Endothelial cell of umbilical vein (primary cell): ENCODE results near the gene TAX1BP3. TPM values are rescaled to one million over a fixed set of nuclear protein-coding genes. Genes with fewer than 3 reads are reported as not detected.

ENCODE experiments used
- BruUV-seq: library from RNA; stranded (reverse); fragments of 400-500 nt; replicated peaks from 2 replicates; lab custom pipeline; 2021; lab: Mats Ljungman, UMichigan
- CTCF ChIA-PET: fragments of 300-600, 350-600 bp; sonication (Branson Sonifier 250); formaldehyde crosslinking; loops from one replicate; lab custom pipeline; 2021; ENCODE audit warnings: antibody characterized with exemption, inconsistent platforms; lab: Charles Lee
- POLR2A ChIA-PET: fragments of 300-600, 350-600 bp; sonication (Branson Sonifier 250); formaldehyde crosslinking; loops from one replicate; lab custom pipeline; 2021; ENCODE audit warnings: antibody characterized with exemption, inconsistent platforms; lab: Charles Lee
- DNase-seq: peaks from one replicate; pipeline ENCODE4 v3.0.0-alpha.2; 2011; ENCODE audit warnings: low read depth, low spot score
- FAIRE-seq: peaks from 2 replicates; lab custom pipeline; 2011; peaks lifted over from hg19 to GRCh38; lab: Jason Lieb, UNC
- H2AFZ ChIP-seq: 2 replicates; pipeline ENCODE4 v1.6.0; 2012; ENCODE audit warnings: low read depth, low read length, control low read depth, inconsistent platforms
- H3K27ac ChIP-seq: 2 replicates; pipeline ENCODE4 v1.5.1; 2011; ENCODE audit warnings: low read depth, mild to moderate bottlenecking, control low read depth, low read length, moderate library complexity; ENCODE audit not compliant: insufficient read depth
- H3K27me3 ChIP-seq, 2 experiments: 2 replicates each; pipeline versions ENCODE4 v1.6.0 to v1.6.1; 2011; ENCODE audit warnings: low read length in 2 of 2, mixed read lengths in 1 of 2; ENCODE audit not compliant: control insufficient read depth in 2 of 2, insufficient read depth in 2 of 2
- H3K36me3 ChIP-seq, 2 experiments: 2 replicates in 1 of 2; 3 replicates in 1 of 2; pipeline ENCODE4 v1.5.1; 2011; ENCODE audit warnings: low read length in 2 of 2, mild to moderate bottlenecking in 1 of 2, moderate library complexity in 1 of 2; ENCODE audit not compliant: control insufficient read depth in 2 of 2, insufficient read depth in 2 of 2; ENCODE audit errors: extremely low read depth in 1 of 2
- H3K4me1 ChIP-seq: 3 replicates; pipeline ENCODE4 v1.5.1; 2011; ENCODE audit warnings: mild to moderate bottlenecking, low read length; ENCODE audit not compliant: control insufficient read depth, insufficient read depth; ENCODE audit errors: extremely low read depth
- H3K4me2 ChIP-seq: 2 replicates; pipeline ENCODE4 v1.6.1; 2011; ENCODE audit warnings: low read length, control low read depth, mixed read lengths; ENCODE audit not compliant: insufficient read depth
- H3K4me3 ChIP-seq, 3 experiments: fragments of 200-600 bp in 1 of 3; sonication (generic), shearing (Covaris generic) in 1 of 3; replicated peaks in 1 of 3; 2 replicates each; pipeline ENCODE4 v1.5.1; 2011 to 2016; ENCODE audit warnings: control low read depth in 3 of 3, low read length in 3 of 3, mild to moderate bottlenecking in 2 of 3, inconsistent platforms in 1 of 3, low read depth in 1 of 3, moderate library complexity in 1 of 3; ENCODE audit not compliant: insufficient read depth in 1 of 3
- H3K79me2 ChIP-seq: 2 replicates; pipeline ENCODE4 v1.6.0; 2012; ENCODE audit warnings: low read length, inconsistent platforms; ENCODE audit not compliant: control insufficient read depth, insufficient read depth
- H3K9ac ChIP-seq: replicated peaks from 2 replicates; pipeline ENCODE3; 2011; ENCODE audit warnings: low read length, control low read depth; ENCODE audit not compliant: insufficient read depth; ENCODE audit errors: extremely low read depth
- H3K9me1 ChIP-seq: replicated peaks from 3 replicates; pipeline ENCODE4 v1.6.0; 2011; ENCODE audit warnings: mild to moderate bottlenecking, low read length; ENCODE audit not compliant: control insufficient read depth, insufficient read depth; ENCODE audit errors: extremely low read depth
- H3K9me3 ChIP-seq: replicated peaks from 2 replicates; pipeline ENCODE4 v1.5.1; 2012; ENCODE audit warnings: low read length, inconsistent platforms; ENCODE audit not compliant: control insufficient read depth, insufficient read depth
- H4K20me1 ChIP-seq: replicated peaks from 2 replicates; pipeline ENCODE3; 2011; ENCODE audit warnings: mild to moderate bottlenecking, low read length; ENCODE audit not compliant: control insufficient read depth, insufficient read depth; ENCODE audit errors: extremely low read depth
- EZH2 ChIP-seq: IDR thresholded peaks from 2 replicates; pipeline ENCODE4 v1.6.1; 2012; ENCODE audit warnings: borderline replicate concordance, low read depth, mild to moderate bottlenecking, moderate library complexity, low read length, inconsistent platforms; ENCODE audit not compliant: severe bottlenecking
- FOS ChIP-seq: IDR thresholded peaks from 2 replicates; pipeline ENCODE4 v1.6.1; 2011; ENCODE audit warnings: mild to moderate bottlenecking, low read length, moderate library complexity, borderline replicate concordance; ENCODE audit not compliant: insufficient read depth
- JUN ChIP-seq: IDR thresholded peaks from 2 replicates; pipeline ENCODE4 v1.6.1; 2011; ENCODE audit warnings: borderline replicate concordance, low read depth; ENCODE audit not compliant: insufficient read length, insufficient read depth
- MYC ChIP-seq: IDR thresholded peaks from one replicate; pipeline ENCODE4 v1.6.1; 2011; ENCODE audit warnings: mild to moderate bottlenecking, low read depth, low read length
- POLR2AphosphoS5 ChIP-seq: IDR thresholded peaks from 2 replicates; pipeline ENCODE4 v1.6.1; 2012; ENCODE audit warnings: low read depth, mild to moderate bottlenecking, control low read depth, low read length, moderate library complexity; ENCODE audit not compliant: insufficient read depth
- dilution Hi-C: fragments of 300-500 bp; cut with MboI; formaldehyde crosslinking; loops from one replicate; pipeline ENCODE4 v1.15.0; 2019; ENCODE audit warnings: low sequenced_read_pairs; ENCODE audit not compliant: extremely low pct_ligation_motif_present
- intact Hi-C: fragments of 100-400 bp; cut with micrococcal nuclease; formaldehyde crosslinking; loops from one replicate; pipeline ENCODE4 v1.10.0; 2022
- polyA plus RNA-seq, 4 experiments: library from polyadenylated mRNA; depleted of rRNA in 3 of 4; stranded (reverse) in 3 of 4; unstranded in 1 of 4; fragments of >200 nt; gene quantifications; 2 replicates each; pipeline versions ENCODE4 v1.2.1 to v1.2.3, GENCODE V29; 2011 to 2012; ENCODE audit warnings: missing spikeins in 1 of 4
- total RNA-seq: library from RNA; stranded (reverse); gene quantifications from 2 replicates; pipeline ENCODE4 v1.2.3, GENCODE V29; 2021
- TF ChIP-seq, protein P1 (sequence below), 2 donors: IDR thresholded peaks; 1 replicate in 1 of 2; 2 replicates in 1 of 2; pipeline ENCODE4 v1.5.1; 2011; ENCODE audit warnings: low read length in 2 of 2, mild to moderate bottlenecking in 2 of 2, moderate library complexity in 2 of 2, control low read depth in 1 of 2, inconsistent platforms in 1 of 2, low read depth in 1 of 2; ENCODE audit not compliant: insufficient read depth in 1 of 2; ENCODE audit errors: extremely low read depth in 1 of 2
- TF ChIP-seq, protein P2 (sequence below): IDR thresholded peaks from 2 replicates; pipeline ENCODE4 v1.6.1; 2011; ENCODE audit not compliant: insufficient read depth, insufficient read length

Gene TAX1BP3
- total and polyA plus RNA-seq, 2 donors (not counting 3 experiments of a cell fraction or from before 2014, with no cell fraction given) = 254 to 315 TPM

DNA sequence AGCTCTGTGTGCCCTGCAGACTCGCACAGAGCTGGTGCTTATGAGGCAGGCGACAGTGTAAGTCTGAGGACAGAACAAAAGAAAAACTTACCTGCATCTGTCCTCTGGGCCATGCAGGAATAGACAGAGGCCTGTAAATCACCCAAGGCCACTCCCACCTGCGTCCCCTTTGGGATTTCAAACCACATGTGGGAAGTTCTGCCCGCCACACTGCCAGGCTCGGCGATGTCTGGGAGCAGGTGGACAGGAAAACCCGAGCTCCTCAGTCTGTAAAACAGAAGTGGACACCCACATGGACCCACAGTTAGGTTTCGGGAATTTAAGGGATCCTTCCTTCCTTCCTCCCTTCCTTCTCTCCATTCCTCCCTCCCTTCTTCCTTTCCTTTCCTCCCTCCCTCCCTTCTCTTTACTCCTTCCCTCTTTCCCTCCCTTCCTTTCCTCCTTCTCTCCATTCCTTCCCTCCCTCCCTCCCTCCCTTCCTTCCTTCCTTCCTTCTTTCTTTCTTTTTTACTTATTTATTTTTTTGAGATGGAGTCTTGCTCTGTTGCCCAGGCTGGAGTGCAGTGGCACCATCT lies 47.1 kb downstream of the TAX1BP3 start:
- H3K79me2 ChIP-seq = no peaks in the 10 kb centered on the region
- DNase-seq (no peak), FAIRE-seq (no peak)
- ChIA-PET CTCF (no interaction called here), POLR2A (no interaction called here)
- H3K9me1 ChIP-seq = no peaks in the 10 kb centered on the region
- H3K27me3 ChIP-seq = no peaks in the 10 kb centered on the region
- no peak overlapping the region for H3K4me2 ChIP-seq
- no TSS peak for BruUV-seq
- no peaks in the 10 kb centered on the region for H3K4me1 ChIP-seq
- peaks cover 0 to 24% of the 10 kb centered on the region in 2 experiments for H3K36me3 ChIP-seq
- no peak for TF ChIP-seq FOS
- TF ChIP-seq POLR2AphosphoS5 = no peak
- TF ChIP-seq, protein P1, sequence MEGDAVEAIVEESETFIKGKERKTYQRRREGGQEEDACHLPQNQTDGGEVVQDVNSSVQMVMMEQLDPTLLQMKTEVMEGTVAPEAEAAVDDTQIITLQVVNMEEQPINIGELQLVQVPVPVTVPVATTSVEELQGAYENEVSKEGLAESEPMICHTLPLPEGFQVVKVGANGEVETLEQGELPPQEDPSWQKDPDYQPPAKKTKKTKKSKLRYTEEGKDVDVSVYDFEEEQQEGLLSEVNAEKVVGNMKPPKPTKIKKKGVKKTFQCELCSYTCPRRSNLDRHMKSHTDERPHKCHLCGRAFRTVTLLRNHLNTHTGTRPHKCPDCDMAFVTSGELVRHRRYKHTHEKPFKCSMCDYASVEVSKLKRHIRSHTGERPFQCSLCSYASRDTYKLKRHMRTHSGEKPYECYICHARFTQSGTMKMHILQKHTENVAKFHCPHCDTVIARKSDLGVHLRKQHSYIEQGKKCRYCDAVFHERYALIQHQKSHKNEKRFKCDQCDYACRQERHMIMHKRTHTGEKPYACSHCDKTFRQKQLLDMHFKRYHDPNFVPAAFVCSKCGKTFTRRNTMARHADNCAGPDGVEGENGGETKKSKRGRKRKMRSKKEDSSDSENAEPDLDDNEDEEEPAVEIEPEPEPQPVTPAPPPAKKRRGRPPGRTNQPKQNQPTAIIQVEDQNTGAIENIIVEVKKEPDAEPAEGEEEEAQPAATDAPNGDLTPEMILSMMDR (IDR thresholded peaks at IDR 0.05; ENCODE audit: extremely low read depth in 1 of 2, insufficient read depth in 1 of 2, low read depth in 1 of 2, low read length in 2 of 2) = no peak
- no peak for TF ChIP-seq JUN
- TF ChIP-seq, protein P2, sequence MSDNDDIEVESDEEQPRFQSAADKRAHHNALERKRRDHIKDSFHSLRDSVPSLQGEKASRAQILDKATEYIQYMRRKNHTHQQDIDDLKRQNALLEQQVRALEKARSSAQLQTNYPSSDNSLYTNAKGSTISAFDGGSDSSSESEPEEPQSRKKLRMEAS = no peak
- TF ChIP-seq EZH2 = no peak
- no peak for TF ChIP-seq MYC
- no peaks in the 10 kb centered on the region for H3K9me3 ChIP-seq
- no peak overlapping the region for H3K27ac ChIP-seq
- intact Hi-C loops = no loop called here
- dilution Hi-C loops = no loop called here
- H2AFZ ChIP-seq = no peak overlapping the region
- H3K4me3 ChIP-seq = no peak overlapping the region
- no peak overlapping the region for H3K9ac ChIP-seq
- H4K20me1 ChIP-seq = no peaks in the 10 kb centered on the region
